Suppressor macrophage treated with lipopolysaccharide for 1 hour (primary cell): ENCODE results near the gene CPE.

ENCODE experiments used
- DNase-seq, 3 donors: peaks; one replicate each; pipeline ENCODE4 v3.0.0-alpha.2; 2020 to 2022

Gene CPE

GRCh38 chr4:165515201-165515600, 136.4 kb downstream of the CPE start:
- DNase-seq, result no peak

- DNase-seq, result no peak
These were observed 137.5 kb downstream of the CPE start for GRCh38 chr4:165516281-165516833.

GRCh38 chr4:165517216-165517615, 138.4 kb downstream of the CPE start:
- no peak for DNase-seq

GRCh38 chr4:165518024-165518616, 139.3 kb downstream of the CPE start:
- no peak for DNase-seq

GRCh38 chr4:165518686-165519085, 139.9 kb downstream of the CPE start:
- DNase-seq, result no peak

- DNase-seq, result no peak
These were observed 140.8 kb downstream of the CPE start for GRCh38 chr4:165519591-165519990.

- DNase-seq, result no peak
These were observed 141.3 kb downstream of the CPE start for GRCh38 chr4:165520086-165520485.

GRCh38 chr4:165522050-165522449, 143.2 kb downstream of the CPE start:
- DNase-seq, result no peak

GRCh38 chr4:165524532-165525190, 145.9 kb downstream of the CPE start:
- no peak for DNase-seq

- DNase-seq, result no peak
These were observed 154.2 kb downstream of the CPE start for GRCh38 chr4:165532976-165533375.

- DNase-seq, result peak; percentile 44 to 66 (median 49)
These were observed 158.3 kb downstream of the CPE start for GRCh38 chr4:165537028-165537648.

- no peak for DNase-seq
These were observed 161.0 kb downstream of the CPE start for GRCh38 chr4:165539801-165540200.

- DNase-seq, result no peak
These were observed 161.5 kb downstream of the CPE start for GRCh38 chr4:165540206-165540830.

- no peak for DNase-seq
These were observed 163.1 kb downstream of the CPE start for GRCh38 chr4:165541851-165542459.

- no peak for DNase-seq
These were observed 163.7 kb downstream of the CPE start for GRCh38 chr4:165542476-165542875.
